VCaP (cell line): ENCODE results near the gene KRT16.
"Not testable (repeated sequence)": the region's sequence is repeated elsewhere in the genome, so short reads cannot be mapped to it uniquely, and the experiment has no call there.

Experiments
- H3K27ac ChIP-seq: fragments of 450-650 bp; 2 replicates; pipeline ENCODE4 v1.5.1; 2017
- TF ChIP-seq, protein P1 (sequence below): fragments of 450-650 bp; conservative IDR thresholded peaks from 2 replicates; pipeline ENCODE4 v1.5.1; 2017; ENCODE audit warnings: mild to moderate bottlenecking, moderate library complexity

Gene KRT16

DNA sequence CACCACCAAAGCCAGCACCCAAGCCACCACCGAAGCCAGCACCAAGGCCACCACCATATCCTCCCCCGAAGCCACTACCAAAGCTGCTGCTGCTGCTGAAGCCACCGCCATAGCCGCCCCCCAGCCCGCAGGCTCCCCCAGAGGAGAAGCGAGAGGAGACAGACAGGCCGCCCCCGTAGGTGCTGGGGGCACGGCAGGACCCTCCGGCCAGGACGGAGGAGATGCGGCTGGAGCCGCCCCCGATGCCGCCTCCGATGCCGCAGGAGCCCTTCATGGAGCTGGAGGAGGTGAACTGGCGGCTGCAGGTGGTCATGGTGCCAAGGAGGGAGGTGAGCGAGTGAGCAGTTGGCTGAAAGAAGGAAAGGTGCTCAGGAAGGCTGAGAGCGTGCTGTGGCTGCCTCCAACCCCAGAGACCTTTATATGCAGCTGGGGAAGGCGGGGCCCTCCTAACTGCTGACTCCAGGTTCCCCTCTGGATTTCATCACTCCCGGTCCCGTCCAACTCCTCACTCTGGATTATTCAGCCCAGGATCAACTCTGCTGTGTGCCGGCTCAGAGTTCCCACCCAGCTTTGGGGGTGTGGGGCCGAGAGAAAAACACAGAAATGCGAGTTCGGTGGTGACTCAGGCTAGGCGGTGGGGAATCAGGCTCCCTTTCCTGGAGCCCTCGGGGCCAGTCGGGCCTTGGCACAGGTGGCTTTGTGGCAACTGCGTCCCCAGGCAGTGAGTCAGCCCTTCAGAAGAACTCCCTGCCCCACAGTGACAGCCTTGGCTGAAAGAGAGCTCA is at the start of gene KRT16:
TSS of gene KRT16 (minus strand) at position 392 of the 785 bp plus-strand sequence. CDS start at position 313, 79 bp downstream.
- H3K27ac ChIP-seq: not testable (repeated sequence)

DNA sequence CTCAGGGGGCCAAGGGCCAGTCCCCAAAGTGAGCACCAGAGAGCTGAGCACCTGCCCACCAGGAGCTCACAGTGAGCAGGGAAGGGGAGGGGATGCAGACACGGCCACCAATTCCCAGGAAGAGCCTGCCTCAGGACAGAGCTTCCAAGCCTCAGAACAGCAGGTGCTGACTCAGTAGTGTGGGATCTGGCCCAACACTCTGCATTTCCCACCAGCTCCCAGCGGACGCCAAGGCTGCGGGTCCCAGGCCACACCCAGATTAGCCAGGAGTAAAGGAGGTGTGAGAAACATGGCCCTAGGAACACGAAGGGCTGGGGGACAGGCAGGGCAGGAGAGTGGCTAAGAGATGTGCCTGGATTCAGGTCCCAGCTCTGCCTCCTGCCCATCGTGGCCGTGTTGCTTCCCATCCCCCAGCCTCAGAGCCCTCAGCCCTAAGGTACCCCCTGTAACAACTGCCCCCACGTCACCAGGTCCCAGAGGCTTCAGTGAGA is 47.7 kb upstream of the KRT16 start:
- TF ChIP-seq, protein P1, sequence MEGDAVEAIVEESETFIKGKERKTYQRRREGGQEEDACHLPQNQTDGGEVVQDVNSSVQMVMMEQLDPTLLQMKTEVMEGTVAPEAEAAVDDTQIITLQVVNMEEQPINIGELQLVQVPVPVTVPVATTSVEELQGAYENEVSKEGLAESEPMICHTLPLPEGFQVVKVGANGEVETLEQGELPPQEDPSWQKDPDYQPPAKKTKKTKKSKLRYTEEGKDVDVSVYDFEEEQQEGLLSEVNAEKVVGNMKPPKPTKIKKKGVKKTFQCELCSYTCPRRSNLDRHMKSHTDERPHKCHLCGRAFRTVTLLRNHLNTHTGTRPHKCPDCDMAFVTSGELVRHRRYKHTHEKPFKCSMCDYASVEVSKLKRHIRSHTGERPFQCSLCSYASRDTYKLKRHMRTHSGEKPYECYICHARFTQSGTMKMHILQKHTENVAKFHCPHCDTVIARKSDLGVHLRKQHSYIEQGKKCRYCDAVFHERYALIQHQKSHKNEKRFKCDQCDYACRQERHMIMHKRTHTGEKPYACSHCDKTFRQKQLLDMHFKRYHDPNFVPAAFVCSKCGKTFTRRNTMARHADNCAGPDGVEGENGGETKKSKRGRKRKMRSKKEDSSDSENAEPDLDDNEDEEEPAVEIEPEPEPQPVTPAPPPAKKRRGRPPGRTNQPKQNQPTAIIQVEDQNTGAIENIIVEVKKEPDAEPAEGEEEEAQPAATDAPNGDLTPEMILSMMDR: no peak
- no peak overlapping the region for H3K27ac ChIP-seq

DNA sequence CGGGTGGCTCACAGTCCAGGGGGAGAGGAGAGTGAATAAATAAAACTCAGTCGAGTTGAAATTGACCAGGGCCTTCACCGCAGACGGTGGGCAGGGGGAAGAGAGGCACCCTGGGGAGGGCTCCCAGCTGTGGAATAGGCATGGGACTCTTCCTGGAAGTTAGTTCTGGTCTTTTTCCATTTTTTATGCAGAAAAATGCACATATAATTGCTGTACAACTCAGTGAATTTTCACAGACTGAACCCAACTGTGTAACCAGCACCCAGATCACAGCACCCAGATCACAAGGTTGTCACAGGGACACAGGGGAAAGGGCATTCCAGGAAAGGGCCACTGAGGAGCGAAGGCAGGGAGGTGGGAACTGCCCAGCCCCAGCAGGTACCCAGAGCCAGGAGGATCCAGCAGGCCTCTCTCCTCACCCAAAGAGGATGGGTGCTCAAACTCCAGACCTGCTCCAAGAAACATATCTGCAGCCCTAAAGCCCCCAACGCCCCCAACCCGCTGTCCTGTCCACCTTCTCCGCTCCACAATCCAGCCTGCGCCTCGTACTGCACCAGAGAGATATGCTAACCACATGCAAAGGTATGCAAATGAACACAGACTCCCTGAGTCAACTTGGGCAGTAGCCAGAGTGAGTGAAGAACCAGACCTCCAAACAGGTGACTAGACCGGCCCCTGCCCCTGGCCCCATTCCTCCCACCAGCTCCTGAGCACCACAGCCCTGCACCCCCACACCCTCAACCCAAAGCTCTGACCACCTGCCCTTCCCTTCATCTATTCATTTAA is 47.1 kb upstream of the KRT16 start:
- TF ChIP-seq, protein P1: no peak
- no peak overlapping the region for H3K27ac ChIP-seq

DNA sequence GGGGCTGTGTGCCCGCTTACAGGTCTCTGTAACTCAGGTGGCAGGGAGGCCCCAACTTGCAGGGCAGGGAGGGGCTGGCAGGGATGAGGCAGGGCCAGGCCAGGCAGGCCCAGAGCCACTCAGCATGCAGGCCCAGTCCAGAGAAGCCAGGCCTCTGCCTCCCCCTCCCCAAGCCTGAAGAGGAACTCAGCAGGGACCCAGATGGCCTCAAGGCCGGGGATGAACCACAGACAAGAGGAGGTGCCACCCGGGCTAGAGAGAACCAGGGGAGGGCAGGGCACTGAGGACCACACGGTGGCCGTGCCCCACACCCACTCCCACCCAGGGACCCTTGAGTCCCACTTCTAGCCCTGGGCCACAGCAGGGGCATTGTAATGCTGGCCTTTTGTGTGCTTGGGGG is 46.3 kb upstream of the KRT16 start:
- TF ChIP-seq, protein P1: no peak
- no peak overlapping the region for H3K27ac ChIP-seq

DNA sequence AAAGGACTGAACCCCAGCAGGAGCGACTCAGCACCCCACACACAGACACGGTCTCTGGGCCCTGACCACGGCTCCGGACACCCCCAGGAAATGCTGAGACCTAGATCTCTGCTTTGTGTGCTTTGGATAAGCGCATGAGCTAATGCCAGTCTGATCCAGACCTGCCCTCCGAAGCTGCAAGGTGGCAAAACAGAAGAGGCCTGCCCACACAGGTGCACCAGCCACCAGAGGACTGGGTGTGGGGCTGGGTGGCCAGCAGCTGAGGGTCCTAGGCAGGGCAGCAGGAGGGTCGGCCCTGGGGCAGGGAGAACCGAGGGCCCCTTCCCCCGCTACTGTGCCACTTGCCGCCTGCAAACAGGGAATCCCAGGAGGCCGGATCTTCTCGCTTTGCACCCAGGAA is 45.4 kb upstream of the KRT16 start:
- H3K27ac ChIP-seq: no peak overlapping the region
- TF ChIP-seq, protein P1: no peak

DNA sequence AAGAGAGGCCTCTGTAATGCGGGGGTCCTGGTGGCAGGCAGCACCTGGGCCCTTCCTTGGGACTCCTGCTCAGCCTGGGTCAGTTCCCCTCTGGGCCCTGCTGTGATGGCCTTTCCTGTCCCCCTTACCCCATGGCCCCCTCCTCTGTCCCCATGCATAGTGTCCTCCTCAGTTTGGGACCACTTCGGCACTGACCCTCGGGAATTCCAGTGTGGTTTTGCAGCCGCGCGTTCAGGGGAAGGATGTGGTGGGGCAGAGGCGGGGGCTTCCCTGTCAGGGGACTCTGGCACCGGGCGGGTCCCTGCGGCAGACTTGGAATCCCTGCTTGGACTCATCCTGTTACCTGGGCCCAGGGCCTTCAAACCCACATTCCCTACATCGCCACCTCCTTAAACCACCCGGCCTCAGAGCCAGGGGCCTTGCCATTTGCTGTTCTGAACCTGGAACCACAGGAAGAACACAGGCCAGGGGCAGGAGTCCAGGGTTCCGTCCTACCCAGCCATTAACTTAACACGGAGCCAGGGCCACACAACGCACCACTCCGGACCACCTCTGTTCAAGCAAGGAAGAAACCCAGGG is 44.7 kb upstream of the KRT16 start:
- H3K27ac ChIP-seq: no peak overlapping the region
- TF ChIP-seq, protein P1: no peak

DNA sequence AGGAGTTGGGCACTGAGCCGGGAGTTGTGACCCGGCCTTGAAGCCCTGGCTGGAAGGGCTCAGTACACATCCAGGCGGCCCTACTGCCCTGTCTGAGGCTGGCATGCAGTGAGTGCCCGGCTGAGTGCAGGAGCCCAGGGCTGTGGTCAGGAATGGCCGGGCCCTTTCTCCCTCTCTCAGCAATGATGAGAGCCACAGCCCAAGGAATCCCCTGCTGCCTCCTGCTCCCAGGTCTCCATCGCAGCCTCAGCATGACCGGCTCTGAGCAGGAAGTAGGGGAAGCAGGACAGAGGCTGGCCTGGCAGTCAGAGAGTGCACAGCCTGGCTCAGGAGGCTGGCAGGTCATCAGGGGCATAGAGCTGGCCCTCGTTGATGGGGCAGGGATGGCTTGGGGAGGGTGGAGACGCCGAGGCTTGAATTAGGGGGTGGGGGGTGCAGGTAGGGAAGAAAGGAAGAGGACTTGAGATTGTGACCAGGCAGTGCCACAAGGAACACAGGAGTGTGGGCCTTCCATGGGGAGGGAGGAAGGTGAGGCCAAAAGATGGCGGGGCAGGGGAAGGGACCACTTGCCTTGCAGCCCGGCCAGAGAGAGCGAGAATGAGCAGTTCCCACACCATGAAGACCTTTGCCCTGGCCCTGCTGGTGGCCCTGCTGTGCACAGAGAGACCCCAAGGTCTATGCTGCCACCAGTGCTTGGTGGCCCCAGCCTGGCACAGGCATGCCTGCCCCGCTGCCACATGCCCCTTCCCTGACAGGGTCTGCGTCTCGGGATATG is 43.9 kb upstream of the KRT16 start:
- TF ChIP-seq, protein P1: no peak
- H3K27ac ChIP-seq: no peak overlapping the region
